T-helper 22 cell (primary cell): ENCODE measurements around the gene NAA20.

Experiments
- DNase-seq: peaks from one replicate; pipeline ENCODE4 v3.0.0-alpha.2; 2020; ENCODE audit warnings: low read depth

Gene NAA20, protein sequence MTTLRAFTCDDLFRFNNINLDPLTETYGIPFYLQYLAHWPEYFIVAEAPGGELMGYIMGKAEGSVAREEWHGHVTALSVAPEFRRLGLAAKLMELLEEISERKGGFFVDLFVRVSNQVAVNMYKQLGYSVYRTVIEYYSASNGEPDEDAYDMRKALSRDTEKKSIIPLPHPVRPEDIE

DNA sequence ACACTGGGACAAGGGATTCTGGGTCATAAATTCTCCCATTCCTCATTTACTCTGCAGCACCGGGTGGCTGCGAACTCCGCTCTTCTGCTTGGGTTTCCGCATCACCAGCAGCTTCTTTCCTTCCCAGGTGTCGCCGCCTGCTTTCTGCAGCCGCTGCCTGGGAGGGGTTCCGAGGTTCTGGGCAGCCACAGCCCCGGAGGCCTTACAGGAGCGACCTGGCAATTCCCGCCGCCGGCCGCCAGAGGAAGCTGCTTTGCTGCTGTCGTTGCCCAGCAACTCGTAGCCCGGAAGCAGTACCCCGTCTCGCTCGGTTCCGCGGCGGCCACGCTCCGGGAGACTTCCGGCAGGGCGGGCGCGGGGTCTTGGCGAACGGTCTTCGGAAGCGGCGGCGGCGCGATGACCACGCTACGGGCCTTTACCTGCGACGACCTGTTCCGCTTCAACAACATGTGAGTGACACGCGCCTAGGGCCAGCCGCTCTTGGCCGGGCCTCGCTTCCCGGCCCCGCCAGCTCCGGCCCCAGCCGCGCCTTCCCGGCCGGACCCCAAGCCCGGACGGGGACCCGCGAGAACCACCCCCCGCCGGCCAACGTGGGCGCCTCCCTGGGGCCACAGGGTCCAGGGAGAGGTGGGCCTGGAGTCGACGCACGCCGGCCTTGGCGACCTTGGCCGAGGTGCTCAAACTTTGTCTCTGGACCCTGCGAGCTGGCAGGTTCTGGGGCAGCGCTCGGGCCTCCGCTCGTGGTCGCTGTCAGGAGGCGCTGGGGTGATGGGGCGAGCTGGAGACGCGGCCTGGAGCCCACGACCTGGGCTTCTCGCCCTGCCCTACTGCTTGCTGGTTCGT, at the start of gene NAA20:
Gene NAA20, plus strand, starts transcription at position 362 of the 843 bp plus-strand sequence. Its CDS starts 35 bp downstream, at position 397.
- DNase-seq = peak; percentile 84

GRCh38 chr20:19967445-19967844, 49.7 kb upstream of the NAA20 start:
- DNase-seq = no peak

DNA sequence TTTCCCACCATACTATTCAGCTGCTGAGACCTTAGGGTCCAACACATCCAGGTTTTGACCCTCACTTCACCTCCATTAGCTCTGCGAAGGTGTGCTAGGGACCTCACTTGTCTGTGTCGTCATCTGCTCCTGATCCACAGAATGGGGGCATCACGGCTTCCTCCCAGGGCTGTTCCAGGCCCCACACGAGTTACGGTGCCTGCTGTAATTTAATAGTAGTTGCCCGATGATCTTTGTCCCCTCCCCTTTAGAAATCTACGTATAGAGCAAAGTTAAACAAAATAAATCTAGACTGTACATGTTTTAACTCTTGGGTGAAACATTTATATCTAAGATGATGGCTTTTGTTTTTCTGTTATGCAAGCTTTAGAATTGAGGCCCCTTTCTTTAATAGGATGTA, 49.1 kb upstream of the NAA20 start:
- DNase-seq = no peak

GRCh38 chr20:19968466-19969073, 48.6 kb upstream of the NAA20 start:
- no peak for DNase-seq

DNA sequence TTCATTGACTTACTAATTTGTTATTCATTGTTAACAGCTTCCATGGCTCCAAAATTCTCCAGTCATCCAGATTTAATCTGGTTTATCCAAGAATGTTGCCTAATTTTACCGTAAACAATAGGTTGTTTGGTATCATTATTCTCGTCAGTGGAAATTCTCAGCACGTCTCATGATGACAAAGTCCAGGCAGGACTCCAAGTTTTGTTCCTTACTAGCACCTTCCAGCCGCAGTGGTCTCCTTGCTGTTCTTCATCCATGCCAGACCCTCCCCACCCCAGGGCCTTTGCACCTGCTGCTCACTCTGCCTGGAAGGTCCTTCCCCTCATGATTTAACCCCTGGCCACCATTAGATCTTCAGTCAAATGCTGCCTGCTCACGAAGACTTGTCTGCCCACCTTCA, 48.1 kb upstream of the NAA20 start:
- DNase-seq = no peak

GRCh38 chr20:19969507-19970255, 47.5 kb upstream of the NAA20 start:
- DNase-seq = no peak

- no peak for DNase-seq
Observed at GRCh38 chr20:19970256-19970765, 46.9 kb upstream of the NAA20 start.

- DNase-seq = no peak
Observed at GRCh38 chr20:19971116-19971515, 46.0 kb upstream of the NAA20 start.

DNA sequence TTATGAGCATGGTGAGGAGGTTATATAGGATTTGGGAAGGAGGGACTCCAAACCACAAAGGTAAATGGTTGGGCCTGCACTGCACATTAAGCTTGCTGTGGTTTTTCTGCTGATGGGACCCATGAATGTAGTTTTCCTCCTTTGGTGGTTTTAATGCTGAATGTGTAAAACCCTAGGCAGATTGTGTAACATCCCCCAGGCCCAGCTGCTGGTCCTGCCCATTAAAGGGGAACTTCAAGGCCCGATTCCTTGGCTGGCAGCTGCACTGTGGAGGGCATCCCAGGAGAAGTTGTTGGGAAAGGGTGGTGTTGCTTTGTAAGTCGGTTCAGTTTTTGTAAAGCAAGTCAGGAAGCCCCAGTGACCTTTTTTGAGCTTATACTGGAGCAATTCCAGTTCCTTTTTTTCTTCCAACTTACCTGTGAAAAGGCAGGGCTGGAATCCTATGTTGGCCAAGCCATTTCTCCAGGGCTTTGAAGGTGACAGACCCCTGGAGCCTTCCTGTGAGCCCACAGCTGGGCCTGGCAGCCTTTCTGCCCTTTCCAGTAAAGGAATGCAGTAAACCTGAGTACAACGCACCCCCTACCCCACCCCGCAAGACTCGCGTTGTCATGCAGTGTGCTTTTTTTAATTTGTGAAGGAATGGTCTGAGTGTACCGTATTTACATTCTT, 43.1 kb upstream of the NAA20 start:
- DNase-seq = no peak

DNA sequence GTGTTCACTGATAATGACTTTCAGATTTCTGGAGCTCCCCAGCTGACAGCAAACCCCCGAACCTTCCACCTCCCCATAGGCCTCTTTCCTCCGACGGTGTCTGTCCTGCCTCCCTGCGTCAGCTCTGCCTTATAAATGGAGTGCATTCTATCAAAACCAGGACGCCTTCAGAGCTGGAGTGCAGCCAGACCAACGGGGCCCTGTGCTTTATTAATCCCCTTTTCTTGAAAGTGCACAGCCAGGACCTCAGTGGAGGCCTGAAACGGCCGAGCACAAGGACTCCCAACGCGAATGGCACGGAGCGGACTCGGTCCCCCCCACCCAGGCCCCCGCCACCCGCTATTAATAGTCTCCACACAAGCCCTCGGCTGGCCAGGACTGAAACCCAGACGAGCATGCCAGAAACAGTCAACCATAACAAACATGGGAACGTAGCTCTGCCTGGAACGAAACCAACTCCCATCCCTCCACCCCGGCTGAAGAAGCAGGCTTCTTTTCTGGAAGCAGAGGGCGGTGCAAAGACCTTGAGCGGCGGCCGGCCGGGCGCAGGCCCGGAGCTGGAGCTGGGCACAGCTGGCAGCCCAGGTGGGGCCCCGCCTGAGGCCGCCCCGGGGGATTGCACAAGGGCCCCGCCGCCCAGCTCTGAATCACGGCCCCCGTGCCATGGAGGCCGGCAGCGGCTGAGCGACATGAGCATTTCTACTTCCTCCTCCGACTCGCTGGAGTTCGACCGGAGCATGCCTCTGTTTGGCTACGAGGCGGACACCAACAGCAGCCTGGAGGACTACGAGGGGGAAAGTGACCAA, 42.3 kb upstream of the NAA20 start:
- no peak for DNase-seq

- DNase-seq = no peak
Observed at GRCh38 chr20:19975436-19975799, 41.7 kb upstream of the NAA20 start.

GRCh38 chr20:19975901-19976300, 41.3 kb upstream of the NAA20 start:
- DNase-seq = no peak

- DNase-seq = no peak
Observed at GRCh38 chr20:19976595-19977372, 40.4 kb upstream of the NAA20 start.

- DNase-seq = no peak
Observed at GRCh38 chr20:19977373-19977770, 39.8 kb upstream of the NAA20 start.

GRCh38 chr20:19978511-19979210, 38.5 kb upstream of the NAA20 start:
- DNase-seq = no peak

- DNase-seq = no peak
Observed at GRCh38 chr20:19981031-19981451, 36.1 kb upstream of the NAA20 start.

DNA sequence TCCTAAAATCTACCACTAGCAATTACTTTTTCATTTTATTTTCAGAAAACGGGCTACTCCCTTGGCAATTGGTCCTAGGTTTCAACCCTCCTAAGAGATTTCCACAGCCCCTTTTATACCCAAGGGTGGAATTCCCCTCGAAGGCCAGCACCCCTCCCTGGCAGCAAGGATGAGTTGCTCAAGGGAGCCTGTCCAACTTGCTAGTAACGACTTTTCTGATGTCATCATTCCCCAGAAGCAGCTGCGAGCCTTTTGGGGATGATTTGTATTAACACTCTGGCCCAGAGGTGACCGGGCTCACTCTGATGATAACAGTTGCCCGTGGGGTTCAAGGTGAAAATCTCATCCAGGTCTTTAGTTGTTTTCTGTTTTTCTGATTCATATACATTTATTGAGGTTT, 30.7 kb upstream of the NAA20 start:
- DNase-seq = no peak

- DNase-seq = no peak
Observed at GRCh38 chr20:19987046-19987445, 30.1 kb upstream of the NAA20 start.

DNA sequence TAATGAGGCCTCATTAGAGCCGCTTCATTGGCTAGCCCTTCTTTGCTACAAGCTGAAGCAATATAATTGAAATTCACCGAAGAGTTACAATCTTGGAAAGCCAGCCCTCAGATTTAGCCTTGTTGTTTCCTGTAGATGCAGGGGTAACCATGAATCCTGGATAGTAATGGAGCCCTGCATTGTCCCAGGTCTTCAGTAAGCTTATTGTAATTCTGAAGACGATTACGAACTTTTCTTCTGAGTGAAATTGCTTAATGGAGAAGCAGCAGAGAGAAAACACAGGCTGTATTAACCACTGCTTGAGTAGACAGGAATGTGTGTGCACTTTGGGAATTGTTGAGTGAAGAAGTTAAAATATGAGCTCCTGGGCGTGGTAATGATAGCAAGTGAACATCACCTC, 26.3 kb upstream of the NAA20 start:
- no peak for DNase-seq

GRCh38 chr20:19991308-19991707, 25.9 kb upstream of the NAA20 start:
- DNase-seq = no peak
